NCI-H128 (cell line): ENCODE measurements around the gene DENND5A.

Experiments used
- DNase-seq: peaks from one replicate; lab custom pipeline; 2025; ENCODE audit not compliant: unreplicated experiment; lab: John Stamatoyannopoulos, UW

DENND5A gene

DNA sequence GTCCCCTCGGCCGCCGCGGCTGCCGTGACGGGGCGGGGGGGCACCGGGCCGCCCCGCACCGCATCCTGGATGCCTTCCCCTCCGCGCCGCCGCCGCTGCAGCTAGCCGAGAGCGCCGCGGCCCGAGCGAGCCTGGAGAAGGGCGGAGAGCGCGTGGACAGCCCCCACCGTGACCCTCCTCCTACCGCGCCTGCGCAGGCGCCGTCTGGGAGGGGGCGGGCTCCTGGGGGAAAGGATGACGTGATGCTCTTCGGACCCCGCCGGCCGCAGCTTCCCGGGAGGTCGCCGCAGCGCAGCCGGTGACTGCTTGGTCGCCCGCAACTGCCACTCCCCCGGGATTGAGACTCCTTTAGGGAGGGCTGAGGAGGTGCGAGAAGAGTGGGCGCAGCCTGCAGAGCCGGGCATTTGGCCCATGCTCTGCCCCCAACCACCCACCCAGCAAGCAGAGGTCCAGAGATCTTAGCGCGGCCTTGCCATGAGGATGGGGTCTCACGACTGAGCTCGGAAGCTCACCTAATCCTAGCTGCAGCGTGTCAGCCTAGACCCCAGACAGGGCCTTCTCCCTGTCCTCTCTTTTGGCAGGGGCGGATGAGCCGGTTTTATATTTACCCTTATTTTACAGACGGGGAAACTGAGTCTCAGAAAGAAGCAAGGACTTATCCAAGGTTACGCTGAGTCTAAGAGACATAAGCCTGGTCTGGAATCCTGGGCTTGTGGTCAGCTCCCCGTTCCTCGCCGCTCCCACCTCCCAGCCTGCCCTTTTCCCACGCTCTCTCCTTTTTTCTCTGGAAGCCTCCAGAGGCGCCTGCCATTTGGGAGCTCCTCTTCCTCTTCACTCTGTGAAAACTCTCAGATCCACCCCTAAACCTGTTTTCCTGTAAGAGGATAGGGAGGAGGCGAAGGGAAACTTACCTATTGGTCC is at the start of gene DENND5A:
TSS of gene DENND5A (minus strand) at position 140 of the 921 bp plus-strand sequence. CDS start 281 bp downstream, outside the sequence.
- peak; percentile 46 for DNase-seq

DNA sequence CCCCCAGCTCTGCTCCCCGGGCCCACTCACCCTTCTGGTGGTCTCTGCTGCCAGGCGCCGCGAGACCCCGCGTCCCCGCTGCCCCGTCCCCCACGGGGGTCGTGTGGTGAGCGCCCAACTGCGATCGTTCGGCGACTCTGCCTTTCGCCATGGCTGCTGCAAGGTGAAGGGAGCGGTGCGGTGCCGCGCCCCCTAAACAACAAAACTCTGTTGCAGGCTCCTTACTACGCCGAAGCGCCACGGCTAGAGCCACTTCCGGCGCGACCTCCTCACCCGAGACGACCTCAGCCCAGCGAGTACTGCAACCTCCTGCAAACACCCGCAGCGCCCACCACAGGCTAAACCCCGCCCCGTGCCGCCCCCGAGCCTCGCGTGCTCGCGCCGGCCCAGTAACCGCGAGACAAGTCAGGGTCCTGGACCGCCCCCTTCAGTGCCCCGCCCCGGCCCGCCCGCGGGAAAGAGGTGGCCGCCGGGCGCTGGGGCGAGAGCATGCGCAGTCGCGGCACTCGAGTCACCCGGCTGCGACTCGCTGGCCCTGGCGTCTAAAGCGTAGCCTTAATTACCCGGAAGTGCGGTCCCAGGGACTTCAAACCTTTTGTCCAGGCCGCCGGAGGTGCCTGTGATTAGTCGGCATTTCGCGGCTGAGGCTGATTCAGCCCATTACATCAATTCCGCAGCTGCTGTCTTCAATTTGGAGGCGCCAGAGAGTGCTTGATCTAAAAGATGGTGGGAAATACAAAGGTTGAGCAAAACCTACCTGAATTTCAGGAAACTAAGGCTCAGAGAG is 49.3 kb upstream of the DENND5A start, which contains the start of gene TMEM41B:
TSS of gene TMEM41B (minus strand) at position 303 of the 787 bp plus-strand sequence. CDS start at position 151, 152 bp downstream.
- DNase-seq, result peak; percentile 97

DNA sequence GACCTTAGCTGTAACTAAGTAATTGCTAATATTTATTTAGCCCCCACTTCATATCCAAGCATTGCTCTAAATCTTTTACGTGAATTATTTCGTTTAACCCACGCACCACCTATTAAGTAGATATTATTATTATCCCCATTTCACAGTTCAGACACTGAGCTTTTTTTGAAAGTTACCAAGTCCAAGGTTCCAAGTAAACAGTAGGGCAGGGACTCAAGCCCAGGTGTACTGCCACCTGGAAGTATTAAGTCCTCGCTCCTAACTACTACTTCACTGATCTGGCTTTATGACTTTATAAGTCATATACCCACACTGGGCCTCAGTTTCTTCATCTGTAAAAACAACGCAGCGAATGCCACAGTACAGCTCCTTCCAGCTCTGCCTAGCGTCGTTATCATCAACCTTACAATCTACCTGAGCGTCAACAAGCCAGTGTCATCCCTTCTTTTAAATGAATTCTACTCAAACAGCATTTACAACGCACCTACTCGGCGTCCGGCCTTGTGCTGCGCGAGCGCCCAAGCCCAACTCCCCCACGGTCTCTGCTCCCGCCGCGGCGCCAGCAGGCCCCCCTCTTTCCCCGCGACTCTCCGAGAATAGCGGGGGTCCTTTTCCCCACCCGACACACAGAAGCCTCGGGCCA is 48.6 kb upstream of the DENND5A start:
- no peak for DNase-seq

DNA sequence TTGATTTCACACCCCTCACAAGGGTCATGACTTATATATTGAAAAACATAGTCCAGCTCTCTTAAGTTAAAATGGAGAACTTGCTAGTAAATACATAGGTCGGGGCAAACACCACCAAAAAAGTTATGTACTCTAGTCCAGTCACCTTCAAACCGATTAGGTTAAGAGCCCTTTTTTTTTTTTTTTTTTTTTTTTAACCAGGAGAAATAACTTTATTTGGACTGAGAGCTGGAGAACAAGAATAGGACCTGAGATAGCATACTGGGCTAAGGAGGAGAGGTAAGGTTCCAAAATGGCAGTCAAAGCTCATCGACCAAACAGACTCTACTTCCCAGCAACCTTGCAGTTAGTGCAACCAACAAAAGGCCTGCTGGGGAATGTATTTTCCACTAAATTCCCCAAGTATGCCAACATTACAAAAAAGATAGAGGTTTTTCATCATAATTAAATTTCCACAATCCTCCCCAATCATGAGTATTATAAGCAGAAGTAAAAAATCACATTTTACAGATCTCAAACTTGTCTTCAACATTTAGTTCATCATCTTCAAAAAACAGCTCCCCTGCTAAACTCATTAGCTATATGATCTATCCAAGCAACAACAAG is 45.4 kb upstream of the DENND5A start:
- no peak for DNase-seq

DNA sequence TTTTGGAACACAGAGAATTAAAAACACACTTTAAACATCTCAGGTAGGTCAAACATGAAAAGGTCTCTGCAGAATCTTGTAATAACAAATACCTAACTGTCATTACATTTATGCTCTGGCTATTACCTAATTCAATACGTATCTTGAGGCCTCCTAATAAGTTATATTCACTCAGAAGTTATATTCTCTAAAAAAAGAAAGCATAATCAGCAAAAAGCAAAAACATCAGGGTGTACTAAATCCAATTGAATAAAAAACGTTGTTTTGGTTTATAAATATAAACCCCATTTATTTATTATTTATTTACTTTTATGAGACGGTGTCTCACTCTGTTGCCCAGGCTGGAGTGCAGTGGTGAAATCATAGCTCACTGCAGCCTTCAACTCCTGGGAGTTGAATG is 39.0 kb upstream of the DENND5A start:
- DNase-seq, result no peak

DNA sequence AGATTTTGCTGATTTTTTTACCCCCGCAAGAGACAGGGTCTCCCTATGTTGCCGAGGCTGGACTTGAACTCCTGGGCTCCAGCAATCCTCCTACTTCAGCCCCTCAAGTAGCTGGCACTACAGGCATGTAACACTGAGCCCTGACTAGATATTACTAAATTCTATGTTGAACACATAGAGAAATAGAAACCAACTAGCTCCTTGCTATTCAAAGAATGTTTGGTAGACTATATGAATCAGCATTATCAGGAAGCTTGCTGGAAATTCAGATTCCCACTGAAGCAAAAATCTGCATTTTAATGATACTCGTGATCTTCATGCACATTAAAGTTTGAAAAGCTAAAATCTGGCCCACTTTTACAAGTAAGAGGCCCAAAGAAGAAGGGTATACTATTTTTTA is 37.3 kb upstream of the DENND5A start:
- no peak for DNase-seq

DNA sequence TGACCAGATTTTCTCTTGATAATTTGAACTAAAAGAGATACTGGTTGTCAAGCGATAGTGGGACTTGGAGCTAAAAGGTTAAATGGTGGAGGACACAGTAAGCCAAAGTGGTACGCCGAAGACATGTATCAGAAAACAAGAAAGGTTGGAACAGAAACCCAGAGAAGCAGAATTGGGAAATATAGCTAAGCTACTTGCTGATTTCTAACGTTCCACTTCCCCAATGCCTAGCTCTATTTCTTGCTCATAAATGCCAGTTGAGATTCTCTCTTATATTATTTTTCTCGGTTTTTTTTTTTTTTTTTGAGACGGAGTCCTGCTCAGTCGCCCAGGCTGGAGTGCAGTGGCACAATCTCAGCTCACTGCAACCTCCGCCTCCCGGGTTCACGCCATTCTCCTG is 36.6 kb upstream of the DENND5A start:
- no peak for DNase-seq

DNA sequence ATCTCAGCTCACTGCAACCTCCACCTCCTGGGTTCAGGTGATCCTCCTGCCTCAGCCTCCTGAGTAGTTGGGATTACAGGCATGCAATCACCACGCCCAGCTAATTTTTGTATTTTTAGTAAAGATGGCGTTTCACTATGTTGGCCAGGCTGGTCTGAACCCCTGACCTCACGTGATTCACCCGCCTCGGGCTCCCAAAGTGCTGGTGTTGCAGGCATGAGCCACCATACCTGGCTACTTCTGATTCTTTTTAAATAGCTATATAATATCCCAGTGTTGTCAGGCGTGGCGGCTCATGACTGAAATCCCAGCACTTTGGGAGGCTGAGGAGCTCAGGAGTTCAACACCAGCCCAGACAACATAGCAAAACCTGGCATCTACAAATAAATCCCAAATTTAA is 28.5 kb upstream of the DENND5A start:
- no peak for DNase-seq

DNA sequence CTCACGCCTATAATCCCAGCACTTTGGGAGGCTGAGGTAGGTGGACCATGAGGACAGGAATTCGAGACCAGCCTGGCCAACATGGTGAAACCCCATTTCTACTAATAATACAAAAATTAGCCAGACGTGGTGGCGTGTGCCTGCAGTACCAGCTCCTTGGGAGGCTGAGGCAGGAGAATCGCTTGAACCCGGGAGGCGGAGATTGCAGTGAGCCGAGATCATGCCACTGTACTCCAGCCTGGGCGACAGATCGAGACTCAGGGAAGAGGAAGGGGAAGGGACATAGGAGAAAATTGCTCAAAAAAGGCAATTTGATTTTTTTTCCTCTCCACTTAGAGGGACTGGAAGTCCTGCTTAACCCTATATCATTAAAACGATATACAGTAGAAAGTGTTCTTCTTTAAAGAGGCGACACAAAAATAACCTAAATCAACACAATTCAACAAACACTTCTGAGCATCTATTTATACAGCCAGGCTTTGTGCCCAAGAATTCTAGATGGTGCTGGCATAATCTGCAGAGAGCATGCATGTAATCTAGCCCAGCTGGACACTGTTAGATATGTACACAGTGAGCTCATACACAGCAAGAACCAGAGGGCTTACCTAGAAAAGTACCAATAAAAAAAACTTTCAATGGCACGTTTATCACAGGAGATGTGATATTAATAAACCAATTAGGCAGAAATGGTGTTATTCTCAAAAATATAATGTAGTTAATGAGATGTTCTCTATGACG is 20.9 kb upstream of the DENND5A start:
- no peak for DNase-seq

DNA sequence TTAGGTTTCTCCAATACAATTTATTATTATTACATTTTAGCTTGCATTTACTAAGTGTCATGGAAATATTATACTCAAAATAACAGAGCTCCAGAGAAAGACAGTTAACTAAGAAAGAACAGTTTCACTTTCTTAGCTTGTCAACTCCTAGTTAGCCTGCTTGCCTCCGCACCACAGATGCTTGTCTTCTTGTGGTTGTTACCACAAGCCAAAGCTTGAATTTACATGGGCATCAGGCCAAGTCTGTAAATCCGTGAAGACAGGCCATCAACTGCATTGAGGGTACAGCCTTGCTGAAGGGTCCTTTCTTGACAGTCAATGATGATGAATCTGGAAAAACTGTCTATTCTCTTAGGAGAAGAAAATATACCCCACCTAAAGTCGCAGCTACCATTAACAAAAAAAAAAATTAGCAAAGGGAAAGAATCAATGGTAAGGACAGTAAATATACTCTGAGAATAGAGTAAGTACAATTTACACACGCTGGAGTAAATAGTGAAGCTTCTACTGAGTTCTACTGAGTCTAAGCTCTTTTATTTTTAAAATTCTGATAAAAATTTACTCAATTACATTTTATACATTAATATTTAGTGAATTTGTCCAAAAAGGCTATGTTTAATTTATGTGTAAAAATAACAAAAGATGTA is 15.6 kb upstream of the DENND5A start:
- DNase-seq, result peak; percentile 23

DNA sequence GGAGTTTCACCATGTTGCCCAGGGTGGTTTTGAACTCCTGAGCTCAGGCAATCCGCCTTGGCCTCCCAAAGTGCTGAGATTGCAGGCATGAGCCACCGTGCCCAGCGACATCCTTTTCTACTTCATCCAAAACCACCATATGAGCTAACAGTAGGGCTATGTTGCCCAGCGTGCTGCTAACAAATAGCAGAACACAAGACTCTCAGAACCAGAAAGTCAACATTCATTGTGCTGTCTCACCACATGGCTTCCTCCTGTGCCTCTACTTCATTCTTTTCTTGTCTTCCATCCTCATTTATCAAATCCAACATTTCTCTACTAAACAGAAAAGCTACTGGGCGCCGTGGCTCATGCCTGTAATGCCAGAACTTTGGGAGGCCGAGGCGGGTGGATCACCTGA is 12.0 kb upstream of the DENND5A start:
- DNase-seq, result no peak

DNA sequence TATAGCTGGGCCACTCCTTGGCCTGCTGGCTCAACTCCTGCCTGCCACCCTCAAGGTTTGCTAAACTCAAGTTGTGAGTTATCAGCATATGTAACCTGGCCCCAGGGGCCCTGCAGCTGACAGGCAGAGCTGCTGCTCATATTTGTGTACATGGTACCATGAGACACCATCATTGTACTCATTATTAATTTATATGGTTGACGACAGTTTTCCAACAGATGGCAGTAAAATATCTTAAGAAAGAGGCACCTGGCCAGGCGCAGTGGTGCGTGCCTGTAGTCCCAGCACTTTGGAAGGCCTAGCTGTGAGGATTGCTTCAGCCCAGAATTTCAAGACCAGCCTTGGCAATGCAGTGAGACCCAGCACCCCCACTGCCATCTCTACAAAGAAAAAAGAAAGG is 11.4 kb upstream of the DENND5A start:
- DNase-seq, result no peak

DNA sequence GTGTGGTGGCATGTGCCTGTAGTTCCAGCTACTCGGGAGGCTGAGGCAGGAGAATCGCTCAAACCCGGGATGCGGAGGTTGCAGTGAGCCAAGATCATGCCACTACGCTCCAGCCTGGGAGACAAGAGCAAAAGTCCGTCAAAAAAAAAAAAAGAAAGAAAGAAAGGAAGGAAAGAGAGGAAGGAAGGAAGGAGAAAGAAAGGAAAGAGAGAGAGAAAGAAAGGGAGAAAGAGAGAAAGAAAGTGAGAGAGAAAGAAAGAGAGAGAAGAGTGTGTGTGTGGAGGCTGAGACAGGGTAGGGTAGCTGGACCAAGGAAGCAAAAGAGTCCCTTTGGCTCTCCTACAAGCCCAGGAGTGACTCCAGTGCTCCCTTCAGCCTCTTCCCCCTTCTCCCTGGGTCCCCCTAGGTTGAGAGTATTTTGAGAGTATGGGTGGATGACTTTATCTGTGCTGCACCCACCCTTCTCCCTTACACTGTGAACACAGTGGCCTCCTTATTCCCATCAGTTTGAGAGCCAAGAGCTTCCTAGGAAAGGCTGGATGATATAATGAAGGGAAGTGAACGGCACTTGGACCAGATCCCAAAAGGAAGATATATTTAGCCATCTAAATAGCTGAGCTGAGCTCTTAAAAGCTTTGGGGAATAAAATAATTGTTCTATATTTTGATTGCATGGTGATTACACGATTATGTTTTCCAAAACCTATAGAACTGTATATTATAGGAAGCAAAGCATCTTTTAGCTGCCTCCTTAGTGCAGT is 9.5 kb upstream of the DENND5A start:
- DNase-seq, result no peak

DNA sequence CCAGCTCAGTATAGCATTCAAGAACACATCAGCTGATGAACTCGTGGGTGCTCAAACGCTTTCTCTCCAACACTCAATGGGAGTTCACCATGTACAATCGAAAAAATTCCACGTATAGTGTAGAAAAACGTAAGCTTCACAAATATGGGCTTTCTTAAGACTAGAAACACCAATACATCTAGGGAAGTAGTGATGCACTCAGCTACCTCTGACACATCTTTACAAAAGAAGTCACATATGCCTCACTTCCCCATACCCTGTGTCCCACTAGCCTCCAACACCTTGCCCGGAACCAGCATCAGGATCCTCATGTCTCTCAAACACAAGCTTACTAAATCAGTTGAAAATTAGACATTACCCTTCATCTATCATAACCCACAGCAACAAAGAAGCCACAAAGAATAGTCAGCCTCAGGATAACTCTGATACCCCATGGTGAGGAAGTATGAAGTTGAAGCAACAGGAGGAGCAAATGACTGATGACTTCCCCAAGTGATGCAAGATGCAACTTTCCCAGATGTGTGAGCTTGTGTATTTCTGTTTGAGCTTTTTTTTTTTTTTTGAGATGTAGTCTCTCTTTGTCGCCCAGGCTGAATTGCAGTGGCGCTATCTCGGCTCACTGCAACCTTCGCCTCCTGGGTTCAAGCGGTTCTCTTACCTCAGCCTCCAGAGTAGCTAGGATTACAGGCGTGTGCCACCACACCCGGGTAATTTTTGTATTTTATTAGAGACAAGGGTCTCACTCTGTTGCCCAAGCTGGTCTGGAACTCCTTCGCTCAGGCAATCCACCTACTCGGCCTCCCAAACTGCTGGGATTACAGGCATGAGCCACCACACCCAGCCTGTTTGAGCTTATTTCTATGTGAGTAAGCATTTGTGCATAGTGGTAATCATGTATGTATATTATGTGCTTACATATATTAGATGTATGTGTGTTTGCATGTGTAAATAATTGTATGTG is 8.5 kb upstream of the DENND5A start:
- DNase-seq, result no peak

DNA sequence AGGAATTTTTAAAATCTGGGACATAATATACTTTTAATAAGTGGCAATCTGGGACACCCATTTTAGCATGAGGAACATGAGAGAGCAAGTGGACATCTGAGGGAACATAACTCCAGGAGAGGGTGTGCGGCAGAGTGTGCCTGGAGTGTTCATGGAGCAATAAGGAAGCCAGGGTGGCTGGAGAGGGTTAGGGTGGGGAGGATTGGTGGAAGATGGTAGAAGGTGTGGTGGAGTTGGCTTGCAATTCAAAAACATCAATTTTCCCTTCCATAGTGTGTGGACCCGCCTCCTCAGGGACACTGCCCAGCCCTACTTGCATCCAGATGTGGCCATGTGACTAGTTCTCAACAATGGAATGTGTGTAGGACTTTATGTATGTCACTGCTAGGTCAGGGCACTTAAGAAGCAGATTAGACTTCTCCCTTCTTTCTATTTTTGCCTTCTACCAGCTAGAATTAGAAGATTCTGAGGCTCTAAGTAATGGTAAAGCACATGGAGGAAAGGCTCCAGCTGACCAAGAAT is 4.4 kb upstream of the DENND5A start:
- no peak for DNase-seq

DNA sequence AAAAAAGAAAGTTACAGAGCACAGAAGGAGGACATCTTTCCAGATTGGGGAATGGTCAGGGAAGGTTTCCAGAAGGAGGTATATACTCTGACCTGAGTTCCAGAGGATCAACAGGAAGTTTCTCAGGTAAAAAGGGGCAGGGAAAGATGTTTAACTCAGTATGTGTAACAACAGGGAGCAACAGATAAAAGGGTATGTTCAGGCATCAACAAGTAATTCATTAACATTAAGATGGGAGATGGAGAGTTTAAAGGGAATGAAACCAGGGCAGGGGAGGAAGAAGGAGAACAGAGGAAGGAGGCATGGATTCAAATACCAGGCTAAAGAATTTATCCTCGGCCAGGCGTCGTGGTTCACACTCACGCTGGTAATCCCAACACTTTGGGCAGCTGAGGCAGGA is 2.5 kb upstream of the DENND5A start:
- DNase-seq, result no peak

DNA sequence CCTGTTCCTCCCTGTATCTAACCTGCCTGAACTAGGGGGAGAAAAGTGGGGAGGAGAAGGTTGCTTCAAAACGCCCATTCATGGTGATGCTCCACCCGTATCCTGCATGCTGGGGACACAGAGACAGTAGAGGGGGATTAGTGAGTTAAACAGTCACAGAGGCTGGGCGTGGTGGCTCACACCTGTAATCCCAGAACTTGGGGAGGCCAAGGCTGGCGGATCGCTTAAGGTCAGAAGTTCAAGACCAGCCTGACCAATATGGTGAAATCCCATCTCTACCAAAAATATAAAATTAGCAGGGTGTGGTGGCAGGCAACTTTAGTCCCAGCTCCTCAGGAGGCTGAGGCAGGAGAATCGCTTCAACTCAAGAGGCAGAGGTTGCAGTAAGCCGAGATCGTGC is 1.8 kb upstream of the DENND5A start:
- no peak for DNase-seq
